Inflammatory macrophage (primary cell): ENCODE data around the gene LASP1.

Experiments used
- DNase-seq, 2 donors: peaks; one replicate each; pipeline ENCODE4 v3.0.0-alpha.2; 2020 to 2022

Gene LASP1

GRCh38 chr17:38889745-38890409 lies 20.0 kb downstream of the LASP1 start:
- DNase-seq = no peak

- no peak for DNase-seq
These were observed 20.5 kb downstream of the LASP1 start for GRCh38 chr17:38890410-38890746.

DNA sequence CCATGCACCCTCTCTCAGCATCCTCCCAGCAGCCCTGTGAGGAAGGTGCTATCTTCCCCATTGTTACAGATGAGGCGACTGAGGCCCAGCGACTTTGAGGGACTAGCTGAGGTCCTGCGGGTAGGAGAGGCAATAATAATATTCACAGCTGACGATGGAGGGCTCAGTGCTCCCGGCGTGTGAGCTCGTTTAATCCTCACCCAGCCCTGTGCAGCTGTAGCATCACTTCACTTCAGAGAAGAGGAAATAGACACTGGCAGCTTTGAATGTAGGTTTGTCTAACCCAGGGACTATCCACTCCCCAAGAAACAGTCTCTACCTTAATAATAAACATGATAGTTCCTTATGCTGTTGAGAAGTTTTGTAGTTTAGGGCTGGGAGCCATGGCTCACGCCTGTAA lies 21.6 kb downstream of the LASP1 start:
- no peak for DNase-seq

DNA sequence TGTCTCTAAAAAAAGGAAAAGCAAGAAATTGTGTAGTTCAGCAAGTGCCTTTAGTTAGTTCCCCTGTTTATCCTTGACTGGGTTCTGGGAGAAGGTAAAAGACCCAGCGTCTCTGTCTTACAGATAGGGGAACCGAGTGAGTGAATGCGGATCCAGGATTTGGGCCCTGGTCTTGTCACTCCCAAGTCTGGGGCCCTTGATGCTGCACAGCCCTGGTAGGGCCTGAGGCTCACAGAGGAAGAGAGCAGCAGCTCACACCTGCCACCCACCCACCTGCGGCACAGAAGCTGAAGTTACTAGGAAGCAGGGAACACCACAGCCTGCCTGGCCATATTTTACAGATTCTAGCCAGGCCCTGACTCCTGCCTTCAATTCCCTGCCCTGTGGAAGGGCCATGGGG lies 22.2 kb downstream of the LASP1 start:
- no peak for DNase-seq

DNA sequence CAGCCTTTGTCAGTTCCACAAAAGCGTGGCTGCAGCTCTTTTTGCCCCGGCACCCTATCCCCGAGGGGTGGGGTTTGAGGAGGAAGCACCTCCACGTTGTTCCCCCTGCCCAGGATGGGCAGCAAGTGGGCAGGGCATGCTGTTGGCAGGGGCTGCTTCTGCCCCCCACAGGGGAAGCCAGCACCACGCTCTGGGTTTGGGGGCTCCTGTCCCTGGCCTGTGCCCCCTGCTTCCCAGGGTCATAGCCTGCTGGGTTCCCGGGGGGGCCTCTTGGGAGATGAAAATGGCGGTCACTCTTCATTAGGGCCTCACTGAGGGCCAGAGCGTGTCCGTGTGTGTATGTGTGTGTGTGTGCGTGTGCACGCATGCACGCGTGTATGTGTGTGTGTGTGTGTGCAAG lies 22.8 kb downstream of the LASP1 start:
- no peak for DNase-seq

GRCh38 chr17:38893113-38893512 lies 23.3 kb downstream of the LASP1 start:
- peak in 1 of 2 donors; percentile 42 for DNase-seq

DNA sequence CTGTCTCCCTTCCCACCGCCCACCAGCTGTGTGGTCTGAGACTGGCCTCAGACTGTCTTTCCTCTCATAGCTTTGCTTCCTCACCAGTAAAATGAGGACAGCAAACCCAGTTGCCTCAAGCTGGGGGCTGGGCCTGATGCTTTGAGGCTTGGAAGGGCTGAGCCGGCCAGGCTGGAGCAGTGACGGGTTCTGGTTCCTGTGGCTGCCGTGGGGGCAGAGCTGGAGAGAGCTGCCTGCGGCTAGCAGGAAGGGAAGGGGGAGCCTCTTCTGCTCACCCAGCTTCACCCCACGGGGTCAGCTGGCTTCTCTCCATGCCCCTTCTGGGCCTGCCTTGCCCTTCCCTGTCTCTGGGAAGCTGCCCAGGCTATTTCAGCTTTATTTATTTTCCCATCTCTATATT lies 23.7 kb downstream of the LASP1 start:
- peak; percentile 86 to 94 for DNase-seq

GRCh38 chr17:38894276-38894675 lies 24.4 kb downstream of the LASP1 start:
- DNase-seq = no peak

DNA sequence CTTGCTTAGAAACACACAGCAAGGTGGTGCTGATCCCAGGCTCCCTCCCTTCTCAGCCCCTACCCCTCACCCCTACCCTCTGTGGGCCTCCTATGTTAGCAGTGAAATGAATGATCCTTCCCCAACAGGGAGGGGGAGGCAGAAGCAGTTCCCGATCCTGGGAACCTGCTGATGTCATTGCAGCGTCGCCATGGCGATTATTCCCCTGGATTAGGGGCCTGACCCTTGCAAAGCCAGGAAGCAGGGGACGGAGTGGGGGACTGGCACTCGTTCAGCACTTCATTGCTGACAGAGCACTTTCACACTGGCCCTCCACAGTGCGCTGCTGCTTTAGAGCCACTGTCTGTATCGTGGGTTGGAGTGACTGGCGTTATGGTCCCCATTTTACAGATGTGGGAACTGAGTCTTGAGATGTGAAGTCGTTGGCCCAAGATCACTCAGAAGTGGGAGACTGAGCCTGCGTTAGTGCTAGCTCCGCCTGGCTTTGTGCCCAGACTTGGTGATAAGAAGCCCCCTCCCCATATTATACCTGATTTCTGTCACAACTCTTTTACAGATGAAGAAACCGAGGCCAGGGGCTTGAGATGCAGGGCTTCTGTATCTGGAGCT lies 26.6 kb downstream of the LASP1 start:
- DNase-seq = no peak

GRCh38 chr17:38897176-38897575 lies 27.3 kb downstream of the LASP1 start:
- no peak for DNase-seq

- DNase-seq = no peak
These were observed 27.9 kb downstream of the LASP1 start for GRCh38 chr17:38897671-38898290.

DNA sequence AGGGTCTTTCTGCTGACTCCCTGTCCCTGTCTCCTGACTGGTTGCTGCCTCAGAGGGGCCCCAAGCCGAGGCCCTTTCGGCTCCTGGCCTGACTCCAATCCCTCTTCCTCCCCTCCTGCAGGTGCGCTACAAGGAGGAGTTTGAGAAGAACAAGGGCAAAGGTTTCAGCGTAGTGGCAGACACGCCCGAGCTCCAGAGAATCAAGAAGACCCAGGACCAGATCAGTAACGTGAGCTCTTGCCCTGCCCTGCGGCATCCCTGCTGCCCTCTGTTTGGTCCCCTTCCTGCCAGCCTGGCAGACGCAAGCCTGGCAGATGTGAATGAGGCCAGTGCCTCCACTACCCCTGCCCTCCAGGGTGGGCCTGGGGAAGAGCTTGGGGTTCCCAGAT lies 28.4 kb downstream of the LASP1 start:
- DNase-seq = no peak

- peak; percentile 62 to 89 for DNase-seq
These were observed 29.0 kb downstream of the LASP1 start for GRCh38 chr17:38898812-38899348.

GRCh38 chr17:38899421-38899820 lies 29.6 kb downstream of the LASP1 start:
- DNase-seq = peak; percentile 19 to 29

- DNase-seq = peak; percentile 95 to 97
These were observed 31.3 kb downstream of the LASP1 start for GRCh38 chr17:38900978-38901656.

DNA sequence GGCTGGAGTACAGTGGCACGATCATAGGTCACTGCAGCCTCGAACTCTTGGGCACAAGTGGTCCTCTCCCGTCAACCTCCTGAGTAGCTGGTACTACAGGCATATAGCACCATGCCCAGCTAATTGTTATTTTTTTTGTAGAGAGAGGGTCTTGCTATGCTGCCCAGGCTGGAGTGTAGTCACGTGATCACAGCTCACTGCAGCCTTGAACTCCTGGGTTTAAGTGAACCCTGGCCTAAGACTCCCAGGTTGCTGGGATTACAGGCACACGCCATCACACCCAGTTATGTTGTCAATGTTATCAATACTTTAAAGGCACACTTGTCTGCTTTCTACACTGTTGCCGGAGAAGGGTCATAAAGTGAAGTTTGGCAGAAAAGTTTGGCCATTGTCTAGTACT lies 33.5 kb downstream of the LASP1 start:
- DNase-seq = no peak

- no peak for DNase-seq
These were observed 35.0 kb downstream of the LASP1 start for GRCh38 chr17:38904892-38905291.

GRCh38 chr17:38905375-38905774 lies 35.5 kb downstream of the LASP1 start:
- DNase-seq = no peak

DNA sequence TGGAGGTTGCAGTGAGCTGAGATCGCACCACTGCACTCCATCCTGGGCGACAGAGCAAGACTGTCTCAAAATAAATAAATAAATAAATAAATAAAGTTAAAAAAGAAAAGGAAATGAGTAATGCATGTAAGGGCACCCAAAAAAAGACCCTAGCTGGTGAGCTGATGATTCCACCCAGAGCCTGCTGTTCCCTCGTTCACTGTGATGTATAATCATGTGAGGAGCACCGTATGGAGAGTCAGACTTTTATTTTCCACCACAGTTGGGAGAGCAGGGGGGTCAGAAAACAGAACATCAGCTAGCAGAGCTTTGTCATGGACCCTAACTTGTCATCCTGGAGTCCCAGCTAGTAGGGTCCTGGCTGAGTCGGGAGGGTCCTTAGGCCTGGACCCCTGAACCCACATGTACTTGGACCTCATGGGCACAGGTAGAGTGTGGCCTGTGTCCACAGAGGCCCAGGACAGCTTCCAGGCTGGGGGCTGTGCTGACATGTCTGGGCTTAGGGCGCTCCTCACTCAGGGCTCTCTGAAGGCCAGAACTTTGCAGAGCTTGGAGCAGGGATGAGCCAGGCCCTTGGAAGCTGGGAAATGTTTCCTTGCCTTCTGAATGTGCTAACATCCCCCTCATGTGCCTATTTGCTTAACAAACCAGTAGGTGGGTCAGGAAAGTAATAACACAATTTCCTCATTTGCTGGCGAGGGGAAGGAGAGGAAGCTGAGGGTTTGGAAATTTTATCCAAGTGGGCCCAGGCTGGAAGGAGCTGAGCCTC lies 36.8 kb downstream of the LASP1 start:
- DNase-seq = peak; percentile 74 to 87

DNA sequence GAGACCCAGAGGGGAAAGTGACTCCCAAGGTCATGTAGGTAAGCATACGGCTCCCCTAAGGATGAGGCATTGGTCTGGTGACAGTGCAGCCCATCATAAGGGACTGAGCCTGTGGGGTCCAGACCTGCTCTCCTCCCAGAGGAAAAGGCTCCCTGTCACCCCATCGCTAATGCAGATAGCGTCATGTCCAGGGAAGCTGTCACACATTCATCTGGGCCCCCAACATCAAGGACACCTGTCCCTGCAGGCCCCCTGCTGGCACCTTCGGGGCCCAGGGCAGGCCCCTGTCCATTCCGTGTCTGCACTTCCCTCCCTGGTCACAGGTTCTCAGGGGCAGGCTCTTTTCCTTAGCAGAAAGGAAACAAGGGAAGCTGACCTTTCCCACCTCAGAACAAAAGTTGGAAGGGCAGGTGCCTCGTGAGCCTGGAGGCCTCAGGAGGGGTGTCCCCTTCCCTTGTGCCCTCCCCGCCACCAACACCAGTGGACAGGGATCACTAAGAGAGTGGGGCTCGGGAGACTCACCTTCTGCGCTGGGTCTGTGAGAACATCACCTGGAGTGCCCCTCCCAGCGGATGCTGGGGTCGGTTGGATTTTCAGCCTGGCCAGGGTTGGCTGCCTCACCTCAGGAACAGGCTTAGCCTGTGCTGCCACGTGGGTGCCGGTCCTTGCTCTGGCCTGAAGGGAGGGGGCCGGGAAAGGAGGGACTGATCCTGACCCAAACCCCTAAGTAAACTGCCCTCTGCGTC lies 38.2 kb downstream of the LASP1 start:
- no peak for DNase-seq

DNA sequence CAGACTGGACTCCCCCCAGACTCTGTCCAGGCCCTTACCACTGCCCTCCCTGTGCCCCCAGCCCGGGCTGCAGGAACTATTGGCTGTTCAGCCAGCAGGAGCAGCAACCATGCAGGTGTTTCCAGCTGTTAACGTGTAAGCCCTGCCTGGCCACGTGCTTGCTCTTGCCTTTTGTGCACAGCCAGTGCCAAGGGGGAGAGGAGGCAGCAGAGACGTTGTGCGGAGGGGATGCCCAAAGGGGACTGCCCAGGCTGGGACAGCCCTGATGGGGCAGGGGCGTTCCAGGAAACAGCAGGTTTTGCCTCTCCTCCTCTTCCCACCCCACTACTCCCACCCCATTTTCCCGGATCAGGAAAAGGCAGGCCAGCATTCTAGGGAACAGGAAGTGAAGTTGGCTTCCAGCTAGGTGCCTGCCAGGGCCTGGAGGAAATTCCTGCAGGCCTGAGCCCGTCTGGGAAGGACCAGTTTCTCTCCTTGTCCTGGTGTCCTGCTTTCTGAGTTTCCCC lies 38.9 kb downstream of the LASP1 start:
- no peak for DNase-seq

DNA sequence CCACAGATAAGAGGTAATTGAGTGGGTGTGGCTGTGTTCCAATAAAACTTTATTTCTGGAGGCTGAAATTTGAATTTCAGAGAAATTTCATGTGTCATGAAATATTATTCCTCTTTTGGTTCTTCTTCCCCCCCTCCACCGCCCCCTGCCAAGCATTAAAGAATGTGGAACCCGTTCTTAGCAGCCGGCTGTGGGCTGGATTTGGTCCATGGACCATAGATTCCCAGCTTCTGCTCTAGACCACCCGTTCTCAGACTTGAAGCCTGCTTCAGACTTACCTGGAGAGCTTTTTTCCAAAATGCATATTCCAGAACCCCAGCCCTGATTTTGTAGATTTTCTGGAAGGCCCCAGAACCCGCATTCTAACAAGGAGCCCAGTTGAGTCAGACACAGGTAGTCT lies 40.5 kb downstream of the LASP1 start:
- peak; percentile 35 to 39 for DNase-seq
